Endodermal cell (in vitro differentiated cells): Measurements from ENCODE around the gene CCDC97. TPM values are rescaled to one million over a fixed set of nuclear protein-coding genes. Genes with fewer than 3 reads are reported as not detected.

ENCODE experiments used
- DNase-seq: peaks from one replicate; pipeline ENCODE4 v3.0.0-alpha.2; 2017
- H3K27ac ChIP-seq: 2 replicates; pipeline ENCODE4 v1.5.1; 2013; ENCODE audit warnings: mild to moderate bottlenecking, low read depth, low read length, moderate library complexity
- H3K27me3 ChIP-seq: 2 replicates; pipeline ENCODE4 v1.6.1; 2013; ENCODE audit warnings: mild to moderate bottlenecking, low read length, moderate library complexity; ENCODE audit not compliant: insufficient read depth, control insufficient read depth, poor library complexity, severe bottlenecking
- H3K36me3 ChIP-seq: 2 replicates; pipeline ENCODE4 v1.7.0; 2013; ENCODE audit warnings: mild to moderate bottlenecking, low read length, moderate library complexity; ENCODE audit not compliant: control insufficient read depth, insufficient read depth
- H3K4me1 ChIP-seq: one replicate; pipeline ENCODE4 v1.7.0; 2013; ENCODE audit warnings: low read length; ENCODE audit not compliant: control insufficient read depth, insufficient read depth
- H3K4me3 ChIP-seq: 2 replicates; pipeline ENCODE4 v1.5.1; 2013; ENCODE audit warnings: mild to moderate bottlenecking, low read length, moderate library complexity
- H3K9ac ChIP-seq: 2 replicates; pipeline ENCODE4 v1.6.1; 2013; ENCODE audit warnings: mild to moderate bottlenecking, low read length, moderate library complexity; ENCODE audit not compliant: poor library complexity, severe bottlenecking; ENCODE audit errors: extremely low read depth
- H3K9me3 ChIP-seq: 2 replicates; pipeline ENCODE4 v1.6.1; 2013; ENCODE audit warnings: mild to moderate bottlenecking, low read length, moderate library complexity; ENCODE audit not compliant: control insufficient read depth
- H3K27ac Mint-ChIP-seq: 2 replicates; pipeline ENCODE4 v1.8.0; 2020; ENCODE audit warnings: mixed read lengths
- H3K27me3 Mint-ChIP-seq: 2 replicates; pipeline ENCODE4 v1.8.0; 2021; ENCODE audit warnings: mild to moderate bottlenecking, mixed read lengths; ENCODE audit not compliant: insufficient read depth
- H3K36me3 Mint-ChIP-seq: 2 replicates; pipeline ENCODE4 v1.8.0; 2020; ENCODE audit warnings: low read depth, mixed read lengths
- H3K4me1 Mint-ChIP-seq: 2 replicates; pipeline ENCODE4 v1.8.0; 2020; ENCODE audit warnings: mixed read lengths
- H3K4me3 Mint-ChIP-seq: 2 replicates; pipeline ENCODE4 v1.8.0; 2020; ENCODE audit warnings: mild to moderate bottlenecking, moderate library complexity, mixed read lengths
- H3K9me3 Mint-ChIP-seq: 2 replicates; pipeline ENCODE4 v1.8.0; 2020; ENCODE audit warnings: mild to moderate bottlenecking, mixed read lengths
- CTCF ChIP-seq: fragments of 200-600 bp; sonication (generic); conservative IDR thresholded peaks from 2 replicates; pipeline ENCODE4 v1.5.0; 2021; ENCODE audit warnings: antibody characterized with exemption, mild to moderate bottlenecking
- WGBS, 2 experiments: methylation state at CpG; one replicate each; pipeline versions ENCODE4 v1.1.5 to v1.1.7; 2013; ENCODE audit warnings: missing lambda C conversion rate in 2 of 2, mixed read lengths in 1 of 2; ENCODE audit not compliant: insufficient coverage in 1 of 2, insufficient read length in 1 of 2; 5-methylcytosine and 5-hydroxymethylcytosine counted together
- total RNA-seq, 2 donors: library from RNA; stranded (reverse); fragmentation: NEBNext Ultra II Directional in 1 of 2; extraction: Animal tissue kit (Norgen Biotek cat#: 25700) in 1 of 2; gene quantifications; 2 replicates in 1 of 2; 3 replicates in 1 of 2; pipeline ENCODE4 v1.2.1, GENCODE V29; 2021

CCDC97 gene
- total RNA-seq, 2 donors from 2014 or later: 38.4 to 44.6 TPM

- Mint-ChIP-seq H3K36me3 (no peaks in the 10 kb centered on the region), H3K9me3 (no peaks in the 10 kb centered on the region), H3K4me1 (no peaks in the 10 kb centered on the region), H3K27ac (no peak overlapping the region), H3K27me3 (no peaks in the 10 kb centered on the region), H3K4me3 (no peak overlapping the region)
- Histone ChIP-seq H3K27me3 (no peaks in the 10 kb centered on the region), H3K36me3 (no peaks in the 10 kb centered on the region), H3K4me3 (no peak overlapping the region), H3K9me3 (no peaks in the 10 kb centered on the region), H3K9ac (no peak overlapping the region), H3K27ac (no peak overlapping the region), H3K4me1 (no peaks in the 10 kb centered on the region)
- 100% methylated on average over 1 of the region's 1 CpG for whole genome bisulfite sequencing, 2 experiments
- DNase-seq: no peak
- TF ChIP-seq CTCF: no peak
These were observed 49.8 kb downstream of the CCDC97 start for GRCh38 chr19:41359741-41360140.

GRCh38 chr19:41362143-41362847, 52.3 kb downstream of the CCDC97 start:
- no peaks in the 10 kb centered on the region for H3K36me3 ChIP-seq
- H3K9me3 Mint-ChIP-seq: no peaks in the 10 kb centered on the region
- H3K4me3 Mint-ChIP-seq: peak overlapping the region; percentile 74
- no peak overlapping the region for H3K27ac ChIP-seq
- no peak overlapping the region for H3K4me3 ChIP-seq
- no peak overlapping the region for H3K27ac Mint-ChIP-seq
- no peak for DNase-seq
- no peaks in the 10 kb centered on the region for H3K4me1 ChIP-seq
- no peak for TF ChIP-seq CTCF
- H3K9ac ChIP-seq: no peak overlapping the region
- H3K4me1 Mint-ChIP-seq: no peaks in the 10 kb centered on the region
- no peaks in the 10 kb centered on the region for H3K9me3 ChIP-seq
- no peaks in the 10 kb centered on the region for H3K27me3 ChIP-seq
- no peaks in the 10 kb centered on the region for H3K27me3 Mint-ChIP-seq
- peaks cover 5% of the 10 kb centered on the region for H3K36me3 Mint-ChIP-seq
- WGBS, 2 experiments: 95 to 97% methylated on average over 3 to 7 of the region's 10 CpGs

GRCh38 chr19:41363371-41363752, 53.4 kb downstream of the CCDC97 start:
- 63 to 65% methylated on average over 6 of the region's 6 CpGs for WGBS, 2 experiments

More at GRCh38 chr19:41363371-41363752, 53.4 kb downstream of the CCDC97 start:
- H3K27me3 ChIP-seq: no peaks in the 10 kb centered on the region
- H3K27me3 Mint-ChIP-seq: no peaks in the 10 kb centered on the region
- no peaks in the 10 kb centered on the region for H3K9me3 ChIP-seq
- no peaks in the 10 kb centered on the region for H3K4me1 Mint-ChIP-seq
- no peak overlapping the region for H3K27ac ChIP-seq
- peak overlapping the region; percentile 98 for H3K27ac Mint-ChIP-seq
- no peaks in the 10 kb centered on the region for H3K4me1 ChIP-seq
- peak overlapping the region; percentile 96 for H3K9ac ChIP-seq
- H3K4me3 ChIP-seq: peak overlapping the region; percentile 90
- TF ChIP-seq CTCF: no peak
- H3K9me3 Mint-ChIP-seq: no peaks in the 10 kb centered on the region
- H3K4me3 Mint-ChIP-seq: peak overlapping the region; percentile 74
- no peak for DNase-seq
- H3K36me3 Mint-ChIP-seq: peaks cover 5% of the 10 kb centered on the region
- no peaks in the 10 kb centered on the region for H3K36me3 ChIP-seq
